WTC11 (cell line): Measurements from ENCODE around the gene SATB1. TPM values are rescaled to one million over a fixed set of nuclear protein-coding genes. Genes with fewer than 3 reads are reported as not detected.

Experiments
- ATAC-seq: fragments of 200-7000 bp; cut with Tn5 transposase; 2 replicates; pipeline ENCODE4 v1.10.0; 2021; ENCODE audit warnings: mild to moderate bottlenecking, moderate library complexity
- CTCF ChIA-PET: fragments of 300-600 bp; sonication (Branson Sonifier 250); formaldehyde crosslinking; loops from one replicate; lab custom pipeline; 2021; ENCODE audit warnings: antibody characterized with exemption; lab: Charles Lee
- POLR2A ChIA-PET: fragments of 350-600 bp; sonication (Branson Sonifier 250); formaldehyde crosslinking; loops from one replicate; lab custom pipeline; 2021; ENCODE audit warnings: antibody characterized with exemption; lab: Charles Lee
- DNase-seq: peaks from one replicate; pipeline ENCODE4 v3.0.0; 2021; ENCODE audit warnings: low spot score
- H3K27ac Mint-ChIP-seq: 2 replicates; pipeline ENCODE4 v1.8.0; 2021; ENCODE audit warnings: mixed read lengths
- H3K27me3 Mint-ChIP-seq: 2 replicates; pipeline ENCODE4 v1.8.0; 2021; ENCODE audit warnings: low read depth, mild to moderate bottlenecking, moderate library complexity, mixed read lengths
- H3K36me3 Mint-ChIP-seq: 2 replicates; pipeline ENCODE4 v1.8.0; 2021; ENCODE audit warnings: mixed read lengths
- H3K4me1 Mint-ChIP-seq: 2 replicates; pipeline ENCODE4 v1.8.0; 2022; ENCODE audit warnings: mixed read lengths
- H3K4me3 Mint-ChIP-seq: 2 replicates; pipeline ENCODE4 v1.8.0; 2021; ENCODE audit warnings: mild to moderate bottlenecking, moderate library complexity, mixed read lengths
- H3K9me3 Mint-ChIP-seq: 2 replicates; pipeline ENCODE4 v1.8.0; 2021; ENCODE audit warnings: mixed read lengths
- AFF4 ChIP-seq: sonication (generic); formaldehyde crosslinking; IDR thresholded peaks from 2 replicates; pipeline ENCODE4 v1.8.1; 2023; ENCODE audit warnings: mild to moderate bottlenecking, missing genetic modification reagents, borderline replicate concordance
- CDX4 ChIP-seq: fragments of 250-450 bp; sonication (Bioruptor Pico); IDR thresholded peaks from 2 replicates; pipeline ENCODE4 v1.9.0; 2021; ENCODE audit warnings: moderate library complexity, mild to moderate bottlenecking, inconsistent platforms, borderline replicate concordance
- CREM ChIP-seq: sonication (generic); formaldehyde crosslinking; IDR thresholded peaks from 2 replicates; pipeline ENCODE4 v1.8.1; 2022; ENCODE audit warnings: mild to moderate bottlenecking, missing genetic modification reagents, moderate library complexity
- CTCF ChIP-seq: fragments of 200-600 bp; IDR thresholded peaks from 2 replicates; pipeline ENCODE4 v1.8.0; 2022; ENCODE audit warnings: antibody characterized with exemption
- E2F1 ChIP-seq: sonication (generic); formaldehyde crosslinking; IDR thresholded peaks from 2 replicates; pipeline ENCODE4 v1.8.0; 2022; ENCODE audit warnings: mild to moderate bottlenecking, missing genetic modification reagents
- EMX1 ChIP-seq: fragments of 250-450 bp; sonication (Bioruptor Pico); IDR thresholded peaks from 2 replicates; pipeline ENCODE4 v1.8.0; 2021; ENCODE audit warnings: mild to moderate bottlenecking
- ESRRA ChIP-seq: sonication (generic); formaldehyde crosslinking; IDR thresholded peaks from 2 replicates; pipeline ENCODE4 v1.8.1; 2022; ENCODE audit warnings: mild to moderate bottlenecking, missing genetic modification reagents, borderline replicate concordance
- HMGXB4 ChIP-seq: sonication (generic); formaldehyde crosslinking; IDR thresholded peaks from 2 replicates; pipeline ENCODE4 v1.8.1; 2023; ENCODE audit warnings: mild to moderate bottlenecking, moderate library complexity, missing genetic modification reagents
- JUN ChIP-seq: sonication (generic); formaldehyde crosslinking; IDR thresholded peaks from 2 replicates; pipeline ENCODE4 v1.8.0; 2023; ENCODE audit warnings: mild to moderate bottlenecking, missing genetic modification reagents
- NFATC4 ChIP-seq: fragments of 250-450 bp; sonication (Bioruptor Pico); IDR thresholded peaks from 2 replicates; pipeline ENCODE4 v1.9.0; 2021; ENCODE audit warnings: mild to moderate bottlenecking
- TEAD1 ChIP-seq: sonication (generic); formaldehyde crosslinking; IDR thresholded peaks from 2 replicates; pipeline ENCODE4 v1.8.0; 2022; ENCODE audit warnings: mild to moderate bottlenecking, missing genetic modification reagents
- USF1 ChIP-seq: sonication (generic); formaldehyde crosslinking; IDR thresholded peaks from 2 replicates; pipeline ENCODE4 v1.8.0; 2022; ENCODE audit warnings: mild to moderate bottlenecking, missing genetic modification reagents
- ZBTB21 ChIP-seq: sonication (generic); formaldehyde crosslinking; IDR thresholded peaks from 2 replicates; pipeline ENCODE4 v1.8.1; 2023; ENCODE audit warnings: mild to moderate bottlenecking, missing genetic modification reagents, borderline replicate concordance
- ZNF138 ChIP-seq: sonication (generic); formaldehyde crosslinking; conservative IDR thresholded peaks from 2 replicates; pipeline ENCODE4 v1.8.1; 2022; ENCODE audit warnings: mild to moderate bottlenecking, moderate library complexity, missing genetic modification reagents
- ZNF232 ChIP-seq: sonication (generic); formaldehyde crosslinking; IDR thresholded peaks from 2 replicates; pipeline ENCODE4 v1.8.0; 2022; ENCODE audit warnings: mild to moderate bottlenecking, missing genetic modification reagents
- ZNF317 ChIP-seq: sonication (generic); formaldehyde crosslinking; IDR thresholded peaks from 2 replicates; pipeline ENCODE4 v1.8.1; 2023; ENCODE audit warnings: low read depth, mild to moderate bottlenecking, moderate library complexity, missing genetic modification reagents, borderline replicate concordance
- ZNF396 ChIP-seq: fragments of 250-450 bp; sonication (Bioruptor Pico); IDR thresholded peaks from 2 replicates; pipeline ENCODE4 v1.8.0; 2021; ENCODE audit warnings: mild to moderate bottlenecking, moderate library complexity, borderline replicate concordance
- ZNF423 ChIP-seq: fragments of 250-450 bp; sonication (Bioruptor Pico); IDR thresholded peaks from 2 replicates; pipeline ENCODE4 v2.1.2; 2022; ENCODE audit warnings: mild to moderate bottlenecking, moderate library complexity
- ZNF512 ChIP-seq: sonication (generic); formaldehyde crosslinking; IDR thresholded peaks from 2 replicates; pipeline ENCODE4 v1.8.1; 2022; ENCODE audit warnings: missing genetic modification reagents, borderline replicate concordance
- ZNF671 ChIP-seq: fragments of 250-450 bp; sonication (Bioruptor Pico); IDR thresholded peaks from 2 replicates; pipeline ENCODE4 v1.8.0; 2021; ENCODE audit warnings: mild to moderate bottlenecking
- total RNA-seq: library from RNA; stranded (reverse); gene quantifications from 3 replicates; pipeline ENCODE4 v1.2.3, GENCODE V29; 2021

Gene SATB1
- total RNA-seq, 1 experiment from 2014 or later: 36.2 TPM

- ATAC-seq (no peak), DNase-seq (no peak)
- no peak for TF ChIP-seq ESRRA (CRISPR knock-in tag)
- TF ChIP-seq ZNF671 (CRISPR knock-in tag): no peak
- no peak for TF ChIP-seq HMGXB4
- TF ChIP-seq ZNF317 (CRISPR knock-in tag): no peak
- TF ChIP-seq USF1 (CRISPR knock-in tag): no peak
- no peak for TF ChIP-seq E2F1 (CRISPR knock-in tag)
- no peak for TF ChIP-seq NFATC4 (CRISPR knock-in tag)
- no peak for TF ChIP-seq CTCF
- no peak for TF ChIP-seq CREM (CRISPR knock-in tag)
- TF ChIP-seq TEAD1: no peak
- no peak for TF ChIP-seq CDX4 (CRISPR knock-in tag)
- no peak for TF ChIP-seq EMX1 (CRISPR knock-in tag)
- no peak for TF ChIP-seq ZBTB21 (CRISPR knock-in tag)
- no peak for TF ChIP-seq ZNF423
- no peak for TF ChIP-seq JUN
- no peak for TF ChIP-seq ZNF232 (CRISPR knock-in tag)
- no peak for TF ChIP-seq ZNF396 (CRISPR knock-in tag)
- no peak for TF ChIP-seq ZNF138 (CRISPR knock-in tag)
- no peak for TF ChIP-seq AFF4 (CRISPR knock-in tag)
- no peak for TF ChIP-seq ZNF512 (CRISPR knock-in tag)
- ChIA-PET POLR2A (no interaction called here), CTCF (no interaction called here)
- peak overlapping the region; percentile 96 for H3K27ac Mint-ChIP-seq
- no peaks in the 10 kb centered on the region for H3K9me3 Mint-ChIP-seq
- no peaks in the 10 kb centered on the region for H3K27me3 Mint-ChIP-seq
- H3K36me3 Mint-ChIP-seq: peaks cover 2% of the 10 kb centered on the region; the same call in 1 of the 2 replicates
- peak overlapping the region; percentile 47 for H3K4me3 Mint-ChIP-seq
- peaks cover 92% of the 10 kb centered on the region for H3K4me1 Mint-ChIP-seq
Observed at GRCh38 chr3:18343809-18344208, 81.3 kb downstream of the SATB1 start.
